Urinary bladder (tissue), 4 donors: ENCODE results near the gene NID2. TPM values are rescaled to one million over a fixed set of nuclear protein-coding genes. Genes with fewer than 3 reads are reported as not detected.

Source experiments
- DNase-seq: peaks from one replicate; pipeline ENCODE4 v3.0.0-alpha.2; 2015; ENCODE audit errors: extremely low spot score
- H3K27ac ChIP-seq: one replicate; pipeline ENCODE4 v1.5.1; 2013; ENCODE audit warnings: low read depth, mild to moderate bottlenecking, moderate library complexity
- H3K36me3 ChIP-seq: one replicate; pipeline ENCODE4 v1.6.1; 2013; ENCODE audit warnings: mild to moderate bottlenecking, moderate library complexity; ENCODE audit not compliant: insufficient read depth
- H3K4me1 ChIP-seq: one replicate; pipeline ENCODE4 v1.6.1; 2013; ENCODE audit warnings: mild to moderate bottlenecking, moderate library complexity; ENCODE audit not compliant: insufficient read depth
- H3K4me3 ChIP-seq: one replicate; pipeline ENCODE4 v1.5.1; 2013; ENCODE audit warnings: low read depth, low read length
- WGBS: extraction: QIAGEN DNeasy Blood & Tissue Kit; methylation state at CpG from one replicate; pipeline ENCODE4 v1.1.7; 2013; 5-methylcytosine and 5-hydroxymethylcytosine counted together
- polyA plus RNA-seq: library from polyadenylated mRNA; stranded (reverse); fragments of 200-250 nt; gene quantifications from one replicate; pipeline ENCODE4 v1.2.3, GENCODE V29; 2013
- total RNA-seq: library from RNA; depleted of rRNA; stranded (reverse); fragments of >200 nt; gene quantifications from one replicate; pipeline ENCODE4 v1.2.3, GENCODE V29; 2014
- donor health status: healthy with polysubstance abuse.
- donor health status: healthy.

Gene NID2
- total and polyA plus RNA-seq, 2 donors: 12.5 to 102 TPM

GRCh38 chr14:52042371-52043289 is 26.2 kb downstream of the NID2 start:
- Histone ChIP-seq H3K36me3 (no peaks in the 10 kb centered on the region), H3K4me3 (no peak overlapping the region), H3K4me1 (no peaks in the 10 kb centered on the region), H3K27ac (no peak overlapping the region)
- WGBS: 42% methylated on average over 8 of the region's 8 CpGs
- DNase-seq: no peak

- no peaks in the 10 kb centered on the region for H3K36me3 ChIP-seq
- 90% methylated on average over 7 of the region's 7 CpGs for WGBS
- H3K27ac ChIP-seq: no peak overlapping the region
- H3K4me1 ChIP-seq: no peaks in the 10 kb centered on the region
- DNase-seq: no peak
- H3K4me3 ChIP-seq: no peak overlapping the region
Measured at GRCh38 chr14:52040598-52040997, 28.3 kb downstream of the NID2 start.

- Histone ChIP-seq H3K4me1 (no peaks in the 10 kb centered on the region), H3K4me3 (no peak overlapping the region), H3K36me3 (no peaks in the 10 kb centered on the region), H3K27ac (no peak overlapping the region)
- no peak for DNase-seq
- WGBS: 95% methylated on average over 7 of the region's 7 CpGs
Measured at GRCh38 chr14:52039124-52039815, 29.6 kb downstream of the NID2 start.

GRCh38 chr14:52033101-52033642 is 35.7 kb downstream of the NID2 start:
- H3K4me3 ChIP-seq: no peak overlapping the region
- no peaks in the 10 kb centered on the region for H3K4me1 ChIP-seq
- WGBS: 51% methylated on average over 10 of the region's 10 CpGs
- DNase-seq: no peak
- no peak overlapping the region for H3K27ac ChIP-seq
- H3K36me3 ChIP-seq: peaks cover 2% of the 10 kb centered on the region

- Histone ChIP-seq H3K27ac (no peak overlapping the region), H3K36me3 (peaks cover 2% of the 10 kb centered on the region), H3K4me1 (no peaks in the 10 kb centered on the region), H3K4me3 (no peak overlapping the region)
- DNase-seq: no peak
- WGBS: 40% methylated on average over 7 of the region's 7 CpGs
Measured at GRCh38 chr14:52032204-52032801, 36.6 kb downstream of the NID2 start.

GRCh38 chr14:52031781-52032180 is 37.1 kb downstream of the NID2 start:
- Histone ChIP-seq H3K36me3 (peaks cover 2% of the 10 kb centered on the region), H3K27ac (no peak overlapping the region), H3K4me1 (no peaks in the 10 kb centered on the region), H3K4me3 (no peak overlapping the region)
- DNase-seq: no peak
- WGBS: 42% methylated on average over 3 of the region's 3 CpGs

GRCh38 chr14:52029881-52030280 is 39.0 kb downstream of the NID2 start:
- Histone ChIP-seq H3K36me3 (peaks cover 2% of the 10 kb centered on the region), H3K27ac (no peak overlapping the region), H3K4me3 (no peak overlapping the region), H3K4me1 (no peaks in the 10 kb centered on the region)
- WGBS: 83% methylated on average over 1 of the region's 1 CpG
- DNase-seq: no peak

GRCh38 chr14:52026901-52027300 is 42.0 kb downstream of the NID2 start:
- WGBS: 83% methylated on average over 10 of the region's 10 CpGs
- no peaks in the 10 kb centered on the region for H3K4me1 ChIP-seq

GRCh38 chr14:52026017-52026660 is 42.7 kb downstream of the NID2 start:
- no peaks in the 10 kb centered on the region for H3K4me1 ChIP-seq
- WGBS: 85% methylated on average over 8 of the region's 8 CpGs
- no peak for DNase-seq
- no peak overlapping the region for H3K4me3 ChIP-seq
- H3K27ac ChIP-seq: no peak overlapping the region
- no peaks in the 10 kb centered on the region for H3K36me3 ChIP-seq

More at GRCh38 chr14:52026901-52027300, 42.0 kb downstream of the NID2 start:
- H3K27ac ChIP-seq: no peak overlapping the region
- H3K36me3 ChIP-seq: no peaks in the 10 kb centered on the region
- no peak for DNase-seq
- no peak overlapping the region for H3K4me3 ChIP-seq

GRCh38 chr14:52025310-52025709 is 43.5 kb downstream of the NID2 start:
- Histone ChIP-seq H3K27ac (no peak overlapping the region), H3K4me3 (no peak overlapping the region), H3K36me3 (no peaks in the 10 kb centered on the region), H3K4me1 (no peaks in the 10 kb centered on the region)
- no peak for DNase-seq

- DNase-seq: no peak
- Histone ChIP-seq H3K27ac (no peak overlapping the region), H3K4me1 (no peaks in the 10 kb centered on the region), H3K36me3 (no peaks in the 10 kb centered on the region), H3K4me3 (no peak overlapping the region)
- WGBS: 18% methylated on average over 1 of the region's 1 CpG
Measured at GRCh38 chr14:52023518-52023917, 45.3 kb downstream of the NID2 start.

- Histone ChIP-seq H3K4me1 (no peaks in the 10 kb centered on the region), H3K36me3 (no peaks in the 10 kb centered on the region), H3K4me3 (no peak overlapping the region), H3K27ac (no peak overlapping the region)
- DNase-seq: no peak
- WGBS: 76% methylated on average over 6 of the region's 6 CpGs
Measured at GRCh38 chr14:52021957-52022600, 46.8 kb downstream of the NID2 start.
